Smooth muscle cell (in vitro differentiated cells): ENCODE measurements around the gene DIP2C. TPM values are rescaled to one million over a fixed set of nuclear protein-coding genes. Genes with fewer than 3 reads are reported as not detected.

Source experiments
- DNase-seq: peaks from one replicate; lab custom pipeline; 2025; ENCODE audit not compliant: unreplicated experiment; lab: John Stamatoyannopoulos, UW
- H2AFZ ChIP-seq: fragments of 200-600 bp; sonication (generic); 2 replicates; pipeline ENCODE4 v1.6.0; 2016; ENCODE audit warnings: antibody characterized with exemption, low read depth, mild to moderate bottlenecking
- H3F3A ChIP-seq: fragments of 200-600 bp; sonication (generic); 2 replicates; pipeline ENCODE4 v1.6.0; 2017; ENCODE audit warnings: antibody characterized with exemption, low read depth
- H3K27ac ChIP-seq: fragments of 200-600 bp; sonication (generic); 2 replicates; pipeline ENCODE4 v1.5.1; 2016; ENCODE audit warnings: low read depth, mild to moderate bottlenecking
- H3K27me3 ChIP-seq: fragments of 200-600 bp; sonication (generic); 2 replicates; pipeline ENCODE4 v1.6.1; 2016; ENCODE audit warnings: low read depth, mild to moderate bottlenecking
- H3K36me3 ChIP-seq: fragments of 200-600 bp; sonication (generic); 2 replicates; pipeline ENCODE4 v1.5.1; 2016; ENCODE audit warnings: low read depth
- H3K4me1 ChIP-seq: fragments of 200-600 bp; sonication (generic); 2 replicates; pipeline ENCODE4 v1.5.1; 2016; ENCODE audit warnings: low read depth
- H3K4me2 ChIP-seq: fragments of 200-600 bp; sonication (generic); 2 replicates; pipeline ENCODE4 v1.6.0; 2016; ENCODE audit warnings: mild to moderate bottlenecking
- H3K4me3 ChIP-seq: fragments of 200-600 bp; sonication (generic); 2 replicates; pipeline ENCODE4 v1.5.1; 2016; ENCODE audit warnings: mild to moderate bottlenecking
- H3K79me2 ChIP-seq: fragments of 200-600 bp; sonication (generic); 2 replicates; pipeline ENCODE4 v1.6.0; 2016; ENCODE audit warnings: low read depth, mild to moderate bottlenecking
- H3K9ac ChIP-seq: fragments of 200-600 bp; sonication (generic); 2 replicates; pipeline ENCODE4 v1.6.0; 2016; ENCODE audit warnings: low read depth
- H3K9me3 ChIP-seq: fragments of 200-600 bp; sonication (generic); replicated peaks from 2 replicates; pipeline ENCODE4 v1.5.1; 2016; ENCODE audit warnings: low read depth
- H4K20me1 ChIP-seq: fragments of 200-600 bp; sonication (generic); 2 replicates; pipeline ENCODE4 v1.6.0; 2016; ENCODE audit warnings: low read depth
- CTCF ChIP-seq: fragments of 200-600 bp; sonication (generic); IDR thresholded peaks from 2 replicates; pipeline ENCODE4 v1.5.1; 2017; ENCODE audit warnings: borderline replicate concordance, mild to moderate bottlenecking, antibody characterized with exemption; ENCODE audit not compliant: insufficient read depth, poor library complexity, severe bottlenecking
- WGBS: methylation state at CpG from one replicate; pipeline ENCODE4 v1.1.7; 2016; ENCODE audit warnings: low lambda C conversion rate; 5-methylcytosine and 5-hydroxymethylcytosine counted together
- polyA plus RNA-seq: library from polyadenylated mRNA; unstranded; fragments of >200 nt; fragmentation: Nextera tagmentation; extraction: Ambion mirVana; gene quantifications from 2 replicates; pipeline ENCODE4 v1.2.1, GENCODE V29; 2016
- total RNA-seq: library from RNA; depleted of rRNA; stranded (reverse); fragments of >200 nt; gene quantifications from 2 replicates; pipeline ENCODE4 v1.2.3, GENCODE V29; 2014

Gene DIP2C
- total and polyA plus RNA-seq, 2 experiments from 2014 or later: 14.9 to 15.3 TPM

- no peak overlapping the region for H2AFZ ChIP-seq
- DNase-seq: no peak
- H3K27me3 ChIP-seq: no peaks in the 10 kb centered on the region
- H3K79me2 ChIP-seq: no peaks in the 10 kb centered on the region
- no peak for TF ChIP-seq CTCF
- no peak overlapping the region for H3K9ac ChIP-seq
- peaks cover 4% of the 10 kb centered on the region for H3K36me3 ChIP-seq
- no peak overlapping the region for H3K27ac ChIP-seq
- WGBS: 97% methylated on average over 11 of the region's 11 CpGs
- H3K4me1 ChIP-seq: no peaks in the 10 kb centered on the region
- no peak overlapping the region for H3K4me2 ChIP-seq
- no peaks in the 10 kb centered on the region for H3F3A ChIP-seq
- H4K20me1 ChIP-seq: peaks cover 9% of the 10 kb centered on the region
- H3K4me3 ChIP-seq: no peak overlapping the region
- no peaks in the 10 kb centered on the region for H3K9me3 ChIP-seq
Measured at GRCh38 chr10:308101-308500, 381.4 kb downstream of the DIP2C start.

- Histone ChIP-seq H3K27me3 (no peaks in the 10 kb centered on the region), H3K9me3 (no peaks in the 10 kb centered on the region), H3K9ac (no peak overlapping the region), H3K36me3 (peaks cover 4% of the 10 kb centered on the region), H4K20me1 (peaks cover 9% of the 10 kb centered on the region), H3K4me3 (no peak overlapping the region), H3K27ac (no peak overlapping the region), H3K79me2 (no peaks in the 10 kb centered on the region), H3F3A (no peaks in the 10 kb centered on the region), H3K4me1 (no peaks in the 10 kb centered on the region), H2AFZ (no peak overlapping the region), H3K4me2 (no peak overlapping the region)
- no peak for DNase-seq
- TF ChIP-seq CTCF: no peak
- WGBS: 100% methylated on average over 13 of the region's 18 CpGs
Measured at GRCh38 chr10:307659-308058, 381.8 kb downstream of the DIP2C start.

GRCh38 chr10:306675-307185 lies 382.7 kb downstream of the DIP2C start:
- peaks cover 9% of the 10 kb centered on the region for H4K20me1 ChIP-seq
- H3K4me3 ChIP-seq: no peak overlapping the region
- no peak overlapping the region for H3K4me2 ChIP-seq
- no peak for DNase-seq
- H3K27me3 ChIP-seq: no peaks in the 10 kb centered on the region
- no peak overlapping the region for H2AFZ ChIP-seq
- no peak overlapping the region for H3K27ac ChIP-seq
- TF ChIP-seq CTCF: no peak
- peaks cover 4% of the 10 kb centered on the region for H3K36me3 ChIP-seq
- no peaks in the 10 kb centered on the region for H3K79me2 ChIP-seq
- no peaks in the 10 kb centered on the region for H3K4me1 ChIP-seq
- no peaks in the 10 kb centered on the region for H3F3A ChIP-seq
- 71% methylated on average over 7 of the region's 8 CpGs for WGBS
- no peaks in the 10 kb centered on the region for H3K9me3 ChIP-seq
- no peak overlapping the region for H3K9ac ChIP-seq

- no peak for TF ChIP-seq CTCF
- no peaks in the 10 kb centered on the region for H3K9me3 ChIP-seq
- H4K20me1 ChIP-seq: peaks cover 9% of the 10 kb centered on the region
- WGBS: 93% methylated on average over 6 of the region's 6 CpGs
- H3K4me3 ChIP-seq: no peak overlapping the region
- H2AFZ ChIP-seq: no peak overlapping the region
- no peak overlapping the region for H3K27ac ChIP-seq
- H3K4me1 ChIP-seq: no peaks in the 10 kb centered on the region
- H3K79me2 ChIP-seq: no peaks in the 10 kb centered on the region
- peaks cover 4% of the 10 kb centered on the region for H3K36me3 ChIP-seq
- H3K9ac ChIP-seq: no peak overlapping the region
- H3K4me2 ChIP-seq: no peak overlapping the region
- no peaks in the 10 kb centered on the region for H3F3A ChIP-seq
- DNase-seq: no peak
- H3K27me3 ChIP-seq: no peaks in the 10 kb centered on the region
Measured at GRCh38 chr10:306007-306674, 383.3 kb downstream of the DIP2C start.
